Esophagus squamous epithelium (tissue), 5 donors: ENCODE measurements around the gene RNU11. TPM values are rescaled to one million over a fixed set of nuclear protein-coding genes. Genes with fewer than 3 reads are reported as not detected.

Experiments used
- DNase-seq: peaks from one replicate; lab custom pipeline; 2025; lab: John Stamatoyannopoulos, UW
- H3K27ac ChIP-seq, 4 donors: fragments of 200-600 bp; sonication (generic); one replicate each; pipeline ENCODE4 v1.5.1; 2016 to 2019; ENCODE audit warnings: mild to moderate bottlenecking in 1 of 4
- H3K27me3 ChIP-seq, 4 donors: fragments of 200-600 bp; sonication (generic); 1 replicate in 3 of 4; 2 replicates in 1 of 4; pipeline versions ENCODE4 v1.5.1 to v1.6.0; 2017 to 2021; ENCODE audit warnings: antibody characterized with exemption in 1 of 4
- H3K36me3 ChIP-seq, 3 donors: fragments of 200-600 bp; sonication (generic); one replicate each; pipeline ENCODE4 v1.5.1; 2016 to 2019
- H3K4me1 ChIP-seq, 3 donors: fragments of 200-600 bp; sonication (generic); one replicate each; pipeline ENCODE4 v1.5.1; 2017 to 2019
- H3K4me3 ChIP-seq, 4 donors: fragments of 200-600 bp; sonication (generic); 1 replicate in 3 of 4; 2 replicates in 1 of 4; pipeline ENCODE4 v1.5.1; 2016 to 2019; ENCODE audit warnings: mild to moderate bottlenecking in 2 of 4, moderate library complexity in 1 of 4
- H3K9me3 ChIP-seq, 3 donors: fragments of 200-600 bp; sonication (generic); one replicate each; pipeline ENCODE4 v1.5.1; 2016 to 2019
- CTCF ChIP-seq, 6 experiments: fragments of 450-650 bp in 4 of 6; fragments of 200-600 bp in 2 of 6; sonication (generic) in 2 of 6; IDR thresholded peaks; one replicate each; pipeline ENCODE4 v1.5.1; 2016 to 2019; ENCODE audit warnings: antibody characterized with exemption in 6 of 6, mild to moderate bottlenecking in 4 of 6, moderate library complexity in 4 of 6
- POLR2A ChIP-seq, 4 donors: fragments of 450-650 bp; IDR thresholded peaks; one replicate each; pipeline ENCODE4 v1.6.1; 2017; ENCODE audit warnings: antibody characterized with exemption in 4 of 4, mild to moderate bottlenecking in 4 of 4, moderate library complexity in 3 of 4
- WGBS, 2 donors: methylation state at CpG; one replicate each; pipeline ENCODE4 v1.1.5; 2018; 5-methylcytosine and 5-hydroxymethylcytosine counted together
- intact Hi-C: fragments of 100-400 bp; cut with DNase I; formaldehyde crosslinking; loops from one replicate; pipeline ENCODE4 v1.15.0; 2022
- total RNA-seq, 4 donors: library from RNA; depleted of rRNA; stranded (reverse); fragments of >200 nt; gene quantifications; one replicate each; pipeline ENCODE4 v1.1.0, GENCODE V29; 2016
- donor health status: DM: yes; HTN: yes; CAD: no.

The RNU11 gene
- not detected for total RNA-seq

DNA sequence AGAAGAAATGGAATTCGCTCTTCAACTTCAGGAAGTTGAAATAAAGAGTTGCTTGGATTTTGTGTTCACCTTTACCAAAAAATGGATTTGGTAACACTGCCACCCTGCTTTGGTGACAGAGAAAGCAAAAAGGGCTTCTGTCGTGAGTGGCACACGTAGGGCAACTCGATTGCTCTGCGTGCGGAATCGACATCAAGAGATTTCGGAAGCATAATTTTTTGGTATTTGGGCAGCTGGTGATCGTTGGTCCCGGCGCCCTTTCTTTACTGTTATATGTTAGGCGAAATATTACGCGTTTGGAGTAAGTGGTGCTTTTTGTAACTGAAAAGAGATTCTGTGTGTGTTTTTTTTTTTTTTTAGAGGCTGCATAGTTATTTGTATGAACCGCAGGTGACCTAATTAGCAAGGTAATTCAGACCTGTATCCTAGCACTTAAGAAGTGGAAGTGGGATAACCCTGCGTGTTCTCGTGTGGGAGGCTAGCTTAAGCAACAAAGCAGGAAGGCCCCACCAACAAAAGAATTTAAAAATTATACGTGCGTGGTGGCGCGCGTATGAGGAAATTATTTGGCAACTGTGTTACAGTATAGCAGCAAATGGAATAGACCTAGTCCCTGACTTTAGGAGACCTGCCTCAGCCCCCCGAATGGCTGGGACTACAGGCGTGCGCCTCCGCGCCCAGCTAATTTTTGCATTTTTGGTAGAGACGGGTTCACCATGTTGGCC is at the start of gene RNU11:
TSS of gene RNU11 (plus strand) at position 127 of the 725 bp plus-strand sequence.
- intact Hi-C loops = no loop called here
- peak within 1 kb of the TSS; percentile 29 to 66 (median 44) for H3K4me3 ChIP-seq
- H3K27me3 ChIP-seq = no peaks in the 10 kb centered on the region
- TF ChIP-seq POLR2A (IDR thresholded peaks at IDR 0.05) = peak; percentile 91 to 100 (median 100)
- peak in 2 of 6 experiments; percentile 17 to 43 for TF ChIP-seq CTCF (IDR thresholded peaks at IDR 0.05)
- H3K36me3 ChIP-seq = no peaks in the 10 kb centered on the region
- H3K27ac ChIP-seq = peak within 1 kb of the TSS; percentile 82 to 95 (median 93)
- 0 to 1% methylated on average over 27 to 28 of the region's 28 CpGs for WGBS, 2 donors
- H3K9me3 ChIP-seq = no peaks in the 10 kb centered on the region
- peak; percentile 60 for DNase-seq
- peaks cover 13 to 49% (median 25%) of the 10 kb centered on the region in 3 donors for H3K4me1 ChIP-seq

GRCh38 chr1:28601696-28602095 is 46.7 kb upstream of the RNU11 start:
- no peak for TF ChIP-seq CTCF (IDR thresholded peaks at IDR 0.05)
- no peak for TF ChIP-seq POLR2A (IDR thresholded peaks at IDR 0.05)
- H3K36me3 ChIP-seq = peaks cover 16 to 54% (median 22%) of the 10 kb centered on the region in 3 donors
- no peak overlapping the region for H3K4me3 ChIP-seq
- no peak for DNase-seq
- WGBS, 2 donors = 50 to 58% methylated on average over 2 to 3 of the region's 3 CpGs
- peaks cover 0 to 15% (median 5%) of the 10 kb centered on the region in 3 donors for H3K4me1 ChIP-seq
- peak overlapping the region in 1 of 4 donors; percentile 60 for H3K27ac ChIP-seq
- intact Hi-C loops = loop anchor here (5.0 to 10.0 kb wide), 2 partner anchors 79 to 197 kb away; no protein-coding TSS in a partner anchor
- no peaks in the 10 kb centered on the region for H3K9me3 ChIP-seq
- no peaks in the 10 kb centered on the region for H3K27me3 ChIP-seq

GRCh38 chr1:28602536-28603439 is 45.6 kb upstream of the RNU11 start:
- H3K27me3 ChIP-seq = no peaks in the 10 kb centered on the region
- no peak for TF ChIP-seq POLR2A (IDR thresholded peaks at IDR 0.05)
- peak; percentile 37 to 72 (median 64) for TF ChIP-seq CTCF (IDR thresholded peaks at IDR 0.05)
- no peak overlapping the region for H3K4me3 ChIP-seq
- H3K27ac ChIP-seq = no peak overlapping the region
- peaks cover 16 to 65% (median 22%) of the 10 kb centered on the region in 3 donors for H3K36me3 ChIP-seq
- H3K4me1 ChIP-seq = peaks cover 0 to 15% (median 5%) of the 10 kb centered on the region in 3 donors
- intact Hi-C loops = loop anchor here (5.0 to 10.0 kb wide), 2 partner anchors 80 to 198 kb away; no protein-coding TSS in a partner anchor
- no peaks in the 10 kb centered on the region for H3K9me3 ChIP-seq
- DNase-seq = no peak
- WGBS, 2 donors = 66 to 67% methylated on average over 13 to 14 of the region's 15 CpGs

- H3K4me3 ChIP-seq = no peak overlapping the region
- H3K27ac ChIP-seq = no peak overlapping the region
- H3K36me3 ChIP-seq = peaks cover 16 to 81% (median 22%) of the 10 kb centered on the region in 3 donors
- no peak for DNase-seq
- intact Hi-C loops = loop anchor here (5.0 to 10.0 kb wide), 2 partner anchors 82 to 200 kb away; no protein-coding TSS in a partner anchor
- H3K9me3 ChIP-seq = no peaks in the 10 kb centered on the region
- peaks cover 0 to 15% (median 5%) of the 10 kb centered on the region in 3 donors for H3K4me1 ChIP-seq
- TF ChIP-seq POLR2A (IDR thresholded peaks at IDR 0.05) (no peak), CTCF (IDR thresholded peaks at IDR 0.05) (no peak)
- WGBS, 2 donors = 89 to 90% methylated on average over 3 to 5 of the region's 5 CpGs
- H3K27me3 ChIP-seq = no peaks in the 10 kb centered on the region
These were observed 44.0 kb upstream of the RNU11 start for GRCh38 chr1:28604411-28604810.
